ENCODE data around the gene TRPV3. TPM values are rescaled to one million over a fixed set of nuclear protein-coding genes. Genes with fewer than 3 reads are reported as not detected.

TRPV3 gene
- total RNA-seq, 2 experiments from 2014 or later: 0.06 TPM; not detected in 1

GRCh38 chr17:3549610-3550162 is 7.9 kb downstream of the TRPV3 start:
- Histone ChIP-seq H3K4me1 (ENCODE audit: insufficient read depth, low read length, poor library complexity, severe bottlenecking) (no peaks in the 10 kb centered on the region), H4K20me1 (ENCODE audit: insufficient read depth, low read length) (no peaks in the 10 kb centered on the region), H3K9me2 (ENCODE audit: insufficient read depth, low read length) (no peaks in the 10 kb centered on the region), H2AFZ (ENCODE audit: low read length) (no peak overlapping the region), H3K9me3 (ENCODE audit: low read length) (no peaks in the 10 kb centered on the region), H3K27ac (ENCODE audit: low read depth, low read length, poor library complexity, severe bottlenecking) (no peak overlapping the region), H3K4me2 (ENCODE audit: low read length) (no peak overlapping the region), H3K4me3 (ENCODE audit: low read depth, low read length, poor library complexity, severe bottlenecking) (no peak overlapping the region), H3K79me2 (ENCODE audit: insufficient read depth, low read depth, low read length) (no peaks in the 10 kb centered on the region), H3K36me3 (ENCODE audit: insufficient read depth, low read length) (no peaks in the 10 kb centered on the region)
- DNase-seq (ENCODE audit: low spot score): no peak
- TF ChIP-seq, protein P1, sequence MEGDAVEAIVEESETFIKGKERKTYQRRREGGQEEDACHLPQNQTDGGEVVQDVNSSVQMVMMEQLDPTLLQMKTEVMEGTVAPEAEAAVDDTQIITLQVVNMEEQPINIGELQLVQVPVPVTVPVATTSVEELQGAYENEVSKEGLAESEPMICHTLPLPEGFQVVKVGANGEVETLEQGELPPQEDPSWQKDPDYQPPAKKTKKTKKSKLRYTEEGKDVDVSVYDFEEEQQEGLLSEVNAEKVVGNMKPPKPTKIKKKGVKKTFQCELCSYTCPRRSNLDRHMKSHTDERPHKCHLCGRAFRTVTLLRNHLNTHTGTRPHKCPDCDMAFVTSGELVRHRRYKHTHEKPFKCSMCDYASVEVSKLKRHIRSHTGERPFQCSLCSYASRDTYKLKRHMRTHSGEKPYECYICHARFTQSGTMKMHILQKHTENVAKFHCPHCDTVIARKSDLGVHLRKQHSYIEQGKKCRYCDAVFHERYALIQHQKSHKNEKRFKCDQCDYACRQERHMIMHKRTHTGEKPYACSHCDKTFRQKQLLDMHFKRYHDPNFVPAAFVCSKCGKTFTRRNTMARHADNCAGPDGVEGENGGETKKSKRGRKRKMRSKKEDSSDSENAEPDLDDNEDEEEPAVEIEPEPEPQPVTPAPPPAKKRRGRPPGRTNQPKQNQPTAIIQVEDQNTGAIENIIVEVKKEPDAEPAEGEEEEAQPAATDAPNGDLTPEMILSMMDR (conservative IDR thresholded peaks at IDR 0.05; ENCODE audit: low read length): no peak
- no peak for TF ChIP-seq EZH2phosphoT487 (IDR thresholded peaks at IDR 0.05; ENCODE audit: borderline replicate concordance, low read depth, low read length)
- CTCF ChIA-PET (ENCODE audit: unreplicated experiment): no interaction called here
- BruUV-seq (replicated peaks): no TSS peak
- intact Hi-C loops (cut with micrococcal nuclease; ENCODE audit: unreplicated experiment): no loop called here
- POLR2A ChIA-PET: no interaction called here

DNA sequence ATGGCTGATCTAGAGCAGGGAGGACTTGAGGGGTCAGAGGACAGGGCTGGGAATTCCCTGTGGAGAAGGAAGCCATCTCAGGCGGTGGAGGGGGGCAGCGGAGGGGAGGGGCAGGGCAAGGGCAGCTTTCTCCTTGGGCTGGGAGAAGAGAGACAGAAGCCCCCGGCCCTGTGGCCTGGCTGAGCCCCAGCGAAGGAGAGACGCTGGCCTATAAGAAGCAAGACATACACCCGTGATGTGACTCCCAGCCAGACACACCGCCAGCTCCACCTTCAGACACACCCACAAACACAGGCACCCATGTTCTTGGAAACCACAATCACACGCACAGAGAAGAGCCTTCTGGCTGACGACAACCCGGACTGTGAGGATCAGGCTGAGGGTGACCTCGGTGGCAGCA is 10.0 kb downstream of the TRPV3 start:
- H4K20me1 ChIP-seq (ENCODE audit: insufficient read depth, low read length): no peaks in the 10 kb centered on the region
- H3K79me2 ChIP-seq (ENCODE audit: insufficient read depth, low read depth, low read length): no peaks in the 10 kb centered on the region
- intact Hi-C loops (cut with micrococcal nuclease; ENCODE audit: unreplicated experiment): no loop called here
- no peak overlapping the region for H3K27ac ChIP-seq (ENCODE audit: low read depth, low read length, poor library complexity, severe bottlenecking)
- no peaks in the 10 kb centered on the region for H3K9me2 ChIP-seq (ENCODE audit: insufficient read depth, low read length)
- no peak overlapping the region for H3K4me3 ChIP-seq (ENCODE audit: low read depth, low read length, poor library complexity, severe bottlenecking)
- no TSS peak for BruUV-seq (replicated peaks)
- no peak for DNase-seq (ENCODE audit: low spot score)
- no peak for TF ChIP-seq EZH2phosphoT487 (IDR thresholded peaks at IDR 0.05; ENCODE audit: borderline replicate concordance, low read depth, low read length)
- TF ChIP-seq, protein P1 (conservative IDR thresholded peaks at IDR 0.05; ENCODE audit: low read length): no peak
- no peaks in the 10 kb centered on the region for H3K9me3 ChIP-seq (ENCODE audit: low read length)
- H3K4me1 ChIP-seq (ENCODE audit: insufficient read depth, low read length, poor library complexity, severe bottlenecking): no peaks in the 10 kb centered on the region
- H3K36me3 ChIP-seq (ENCODE audit: insufficient read depth, low read length): no peaks in the 10 kb centered on the region
- no peak overlapping the region for H2AFZ ChIP-seq (ENCODE audit: low read length)
- ChIA-PET CTCF (ENCODE audit: unreplicated experiment) (no interaction called here), POLR2A (interaction anchor here (1.0 kb wide), 1 partner anchor 28 kb away, joined by 4 read pairs; no protein-coding TSS in a partner anchor)
- H3K4me2 ChIP-seq (ENCODE audit: low read length): no peak overlapping the region

- intact Hi-C loops (cut with micrococcal nuclease; ENCODE audit: unreplicated experiment): no loop called here
- TF ChIP-seq, protein P1 (conservative IDR thresholded peaks at IDR 0.05; ENCODE audit: low read length): no peak
- no peak for TF ChIP-seq EZH2phosphoT487 (IDR thresholded peaks at IDR 0.05; ENCODE audit: borderline replicate concordance, low read depth, low read length)
- no peaks in the 10 kb centered on the region for H4K20me1 ChIP-seq (ENCODE audit: insufficient read depth, low read length)
- CTCF ChIA-PET (ENCODE audit: unreplicated experiment): no interaction called here
- no peaks in the 10 kb centered on the region for H3K36me3 ChIP-seq (ENCODE audit: insufficient read depth, low read length)
- no peaks in the 10 kb centered on the region for H3K4me1 ChIP-seq (ENCODE audit: insufficient read depth, low read length, poor library complexity, severe bottlenecking)
- H3K9me3 ChIP-seq (ENCODE audit: low read length): no peaks in the 10 kb centered on the region
- H3K4me2 ChIP-seq (ENCODE audit: low read length): no peak overlapping the region
- H3K9me2 ChIP-seq (ENCODE audit: insufficient read depth, low read length): no peaks in the 10 kb centered on the region
- POLR2A ChIA-PET: no interaction called here
- H3K79me2 ChIP-seq (ENCODE audit: insufficient read depth, low read depth, low read length): no peaks in the 10 kb centered on the region
- H2AFZ ChIP-seq (ENCODE audit: low read length): no peak overlapping the region
- no peak overlapping the region for H3K4me3 ChIP-seq (ENCODE audit: low read depth, low read length, poor library complexity, severe bottlenecking)
- no TSS peak for BruUV-seq (replicated peaks)
- H3K27ac ChIP-seq (ENCODE audit: low read depth, low read length, poor library complexity, severe bottlenecking): no peak overlapping the region
- DNase-seq (ENCODE audit: low spot score): no peak
These were observed 10.6 kb downstream of the TRPV3 start for GRCh38 chr17:3546997-3547396.

Data from OCI-LY7 (cell line).